Mesothelial cell of epicardium (in vitro differentiated cells): Measurements from ENCODE around the gene SNX15. TPM values are rescaled to one million over a fixed set of nuclear protein-coding genes. Genes with fewer than 3 reads are reported as not detected.

Experiments
- DNase-seq, 2 experiments: peaks; one replicate each; pipeline ENCODE4 v3.0.0; 2021; ENCODE audit warnings: low spot score in 2 of 2; ENCODE audit not compliant: unreplicated experiment in 2 of 2
- H3K27ac Mint-ChIP-seq: 2 replicates; pipeline ENCODE4 v1.8.0; 2021; ENCODE audit warnings: mixed read lengths
- H3K27me3 Mint-ChIP-seq: 2 replicates; pipeline ENCODE4 v1.8.0; 2021; ENCODE audit warnings: low read depth, mixed read lengths
- H3K36me3 Mint-ChIP-seq: 2 replicates; pipeline ENCODE4 v1.8.0; 2021; ENCODE audit warnings: mixed read lengths
- H3K4me1 Mint-ChIP-seq: 2 replicates; pipeline ENCODE4 v1.8.0; 2021; ENCODE audit warnings: mixed read lengths
- H3K4me3 Mint-ChIP-seq: 2 replicates; pipeline ENCODE4 v1.8.0; 2021; ENCODE audit warnings: mild to moderate bottlenecking, moderate library complexity, mixed read lengths
- H3K9me3 Mint-ChIP-seq: 2 replicates; pipeline ENCODE4 v1.8.0; 2021; ENCODE audit warnings: mixed read lengths
- CTCF ChIP-seq: fragments of 200-600 bp; sonication (generic); IDR thresholded peaks from one replicate; pipeline ENCODE4 v1.5.0; 2021; ENCODE audit warnings: antibody characterized with exemption; ENCODE audit not compliant: unreplicated experiment
- total RNA-seq: library from RNA; stranded (reverse); gene quantifications from 3 replicates; pipeline ENCODE4 v1.2.1, GENCODE V29; 2021

The SNX15 gene
- total RNA-seq, 1 donor from 2014 or later: 19.2 TPM

DNA sequence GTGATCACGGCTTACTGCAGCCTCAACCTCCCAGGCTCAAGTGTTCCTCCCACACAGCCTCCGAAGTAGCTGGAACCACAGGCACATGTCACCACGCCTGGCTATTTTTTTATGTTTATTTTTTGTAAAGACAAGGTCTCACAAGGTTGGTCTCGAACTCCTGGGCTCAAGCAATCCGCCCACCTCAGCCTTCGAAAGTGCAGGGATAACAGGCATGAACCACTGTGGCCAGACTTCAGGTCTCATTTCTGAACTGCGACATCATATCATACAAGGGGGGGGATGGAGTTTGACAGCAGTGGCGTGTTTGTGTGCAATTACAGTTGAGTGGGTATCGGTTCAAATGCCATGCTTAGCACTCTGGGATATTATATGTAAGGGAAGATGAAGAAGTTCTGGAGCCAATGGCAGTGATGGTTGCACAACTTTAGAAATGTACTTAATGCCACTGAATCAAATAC lies 24.2 kb downstream of the SNX15 start:
- Mint-ChIP-seq H3K9me3 (no peaks in the 10 kb centered on the region), H3K27me3 (peaks cover 5% of the 10 kb centered on the region), H3K4me3 (no peak overlapping the region), H3K36me3 (no peaks in the 10 kb centered on the region), H3K27ac (no peak overlapping the region), H3K4me1 (no peaks in the 10 kb centered on the region)
- no peak for TF ChIP-seq CTCF
- DNase-seq: no peak

- TF ChIP-seq CTCF: no peak
- Mint-ChIP-seq H3K27me3 (peaks cover 5% of the 10 kb centered on the region), H3K4me1 (no peaks in the 10 kb centered on the region), H3K36me3 (no peaks in the 10 kb centered on the region), H3K9me3 (no peaks in the 10 kb centered on the region), H3K4me3 (no peak overlapping the region), H3K27ac (no peak overlapping the region)
- DNase-seq: no peak
These were observed 26.7 kb downstream of the SNX15 start for GRCh38 chr11:65053827-65054508.

DNA sequence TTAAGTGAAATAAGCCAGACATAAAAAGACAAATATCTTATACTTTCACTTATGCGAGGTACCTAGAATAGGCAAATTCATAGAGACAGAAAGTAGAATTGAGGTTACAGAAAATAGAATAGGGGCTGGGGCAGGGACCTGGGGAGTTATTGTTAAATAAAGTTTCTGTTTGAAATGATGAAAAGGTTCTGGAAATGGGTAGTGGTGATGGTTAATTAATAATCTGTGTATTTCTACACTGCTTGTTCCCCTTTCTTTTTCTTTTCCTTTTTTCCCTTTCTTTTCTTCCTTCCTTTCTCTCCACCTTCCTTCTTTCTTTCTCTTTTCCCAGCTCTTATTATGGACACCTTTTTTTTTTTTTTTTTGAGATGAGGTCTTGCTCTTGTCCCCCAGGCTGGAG lies 28.3 kb downstream of the SNX15 start:
- H3K9me3 Mint-ChIP-seq: no peaks in the 10 kb centered on the region
- H3K27me3 Mint-ChIP-seq: peaks cover 6% of the 10 kb centered on the region
- DNase-seq: no peak
- no peak overlapping the region for H3K27ac Mint-ChIP-seq
- H3K36me3 Mint-ChIP-seq: no peaks in the 10 kb centered on the region
- TF ChIP-seq CTCF: no peak
- no peak overlapping the region for H3K4me3 Mint-ChIP-seq
- no peaks in the 10 kb centered on the region for H3K4me1 Mint-ChIP-seq

GRCh38 chr11:65056999-65057398 lies 29.8 kb downstream of the SNX15 start:
- DNase-seq: no peak
- H3K27me3 Mint-ChIP-seq: peaks cover 6% of the 10 kb centered on the region
- H3K4me1 Mint-ChIP-seq: no peaks in the 10 kb centered on the region
- no peak overlapping the region for H3K4me3 Mint-ChIP-seq
- no peaks in the 10 kb centered on the region for H3K36me3 Mint-ChIP-seq
- no peak overlapping the region for H3K27ac Mint-ChIP-seq
- TF ChIP-seq CTCF: no peak
- H3K9me3 Mint-ChIP-seq: no peaks in the 10 kb centered on the region

GRCh38 chr11:65057526-65057925 lies 30.3 kb downstream of the SNX15 start:
- Mint-ChIP-seq H3K9me3 (no peaks in the 10 kb centered on the region), H3K4me3 (no peak overlapping the region), H3K27ac (no peak overlapping the region), H3K36me3 (no peaks in the 10 kb centered on the region), H3K27me3 (peaks cover 8% of the 10 kb centered on the region), H3K4me1 (no peaks in the 10 kb centered on the region)
- TF ChIP-seq CTCF: no peak
- no peak for DNase-seq
